Endothelial cell of umbilical vein (primary cell): ENCODE measurements around the gene TREML4. TPM values are rescaled to one million over a fixed set of nuclear protein-coding genes. Genes with fewer than 3 reads are reported as not detected.

Experiments
- BruUV-seq: library from RNA; stranded (reverse); fragments of 400-500 nt; replicated peaks from 2 replicates; lab custom pipeline; 2021; lab: Mats Ljungman, UMichigan
- CTCF ChIA-PET: fragments of 300-600, 350-600 bp; sonication (Branson Sonifier 250); formaldehyde crosslinking; loops from one replicate; lab custom pipeline; 2021; ENCODE audit warnings: antibody characterized with exemption, inconsistent platforms; lab: Charles Lee
- POLR2A ChIA-PET: fragments of 300-600, 350-600 bp; sonication (Branson Sonifier 250); formaldehyde crosslinking; loops from one replicate; lab custom pipeline; 2021; ENCODE audit warnings: antibody characterized with exemption, inconsistent platforms; lab: Charles Lee
- DNase-seq: peaks from one replicate; pipeline ENCODE4 v3.0.0-alpha.2; 2011; ENCODE audit warnings: low read depth, low spot score
- FAIRE-seq: peaks from 2 replicates; lab custom pipeline; 2011; peaks lifted over from hg19 to GRCh38; lab: Jason Lieb, UNC
- H2AFZ ChIP-seq: 2 replicates; pipeline ENCODE4 v1.6.0; 2012; ENCODE audit warnings: low read depth, low read length, control low read depth, inconsistent platforms
- H3K27ac ChIP-seq: 2 replicates; pipeline ENCODE4 v1.5.1; 2011; ENCODE audit warnings: low read depth, mild to moderate bottlenecking, control low read depth, low read length, moderate library complexity; ENCODE audit not compliant: insufficient read depth
- H3K27me3 ChIP-seq, 2 experiments: 2 replicates each; pipeline versions ENCODE4 v1.6.0 to v1.6.1; 2011; ENCODE audit warnings: low read length in 2 of 2, mixed read lengths in 1 of 2; ENCODE audit not compliant: control insufficient read depth in 2 of 2, insufficient read depth in 2 of 2
- H3K36me3 ChIP-seq, 2 experiments: 2 replicates in 1 of 2; 3 replicates in 1 of 2; pipeline ENCODE4 v1.5.1; 2011; ENCODE audit warnings: low read length in 2 of 2, mild to moderate bottlenecking in 1 of 2, moderate library complexity in 1 of 2; ENCODE audit not compliant: control insufficient read depth in 2 of 2, insufficient read depth in 2 of 2; ENCODE audit errors: extremely low read depth in 1 of 2
- H3K4me1 ChIP-seq: 3 replicates; pipeline ENCODE4 v1.5.1; 2011; ENCODE audit warnings: mild to moderate bottlenecking, low read length; ENCODE audit not compliant: control insufficient read depth, insufficient read depth; ENCODE audit errors: extremely low read depth
- H3K4me2 ChIP-seq: 2 replicates; pipeline ENCODE4 v1.6.1; 2011; ENCODE audit warnings: low read length, control low read depth, mixed read lengths; ENCODE audit not compliant: insufficient read depth
- H3K4me3 ChIP-seq, 3 experiments: fragments of 200-600 bp in 1 of 3; sonication (generic), shearing (Covaris generic) in 1 of 3; replicated peaks in 1 of 3; 2 replicates each; pipeline ENCODE4 v1.5.1; 2011 to 2016; ENCODE audit warnings: control low read depth in 3 of 3, low read length in 3 of 3, mild to moderate bottlenecking in 2 of 3, inconsistent platforms in 1 of 3, low read depth in 1 of 3, moderate library complexity in 1 of 3; ENCODE audit not compliant: insufficient read depth in 1 of 3
- H3K79me2 ChIP-seq: 2 replicates; pipeline ENCODE4 v1.6.0; 2012; ENCODE audit warnings: low read length, inconsistent platforms; ENCODE audit not compliant: control insufficient read depth, insufficient read depth
- H3K9ac ChIP-seq: replicated peaks from 2 replicates; pipeline ENCODE3; 2011; ENCODE audit warnings: low read length, control low read depth; ENCODE audit not compliant: insufficient read depth; ENCODE audit errors: extremely low read depth
- H3K9me1 ChIP-seq: replicated peaks from 3 replicates; pipeline ENCODE4 v1.6.0; 2011; ENCODE audit warnings: mild to moderate bottlenecking, low read length; ENCODE audit not compliant: control insufficient read depth, insufficient read depth; ENCODE audit errors: extremely low read depth
- H3K9me3 ChIP-seq: replicated peaks from 2 replicates; pipeline ENCODE4 v1.5.1; 2012; ENCODE audit warnings: low read length, inconsistent platforms; ENCODE audit not compliant: control insufficient read depth, insufficient read depth
- H4K20me1 ChIP-seq: replicated peaks from 2 replicates; pipeline ENCODE3; 2011; ENCODE audit warnings: mild to moderate bottlenecking, low read length; ENCODE audit not compliant: control insufficient read depth, insufficient read depth; ENCODE audit errors: extremely low read depth
- EZH2 ChIP-seq: IDR thresholded peaks from 2 replicates; pipeline ENCODE4 v1.6.1; 2012; ENCODE audit warnings: borderline replicate concordance, low read depth, mild to moderate bottlenecking, moderate library complexity, low read length, inconsistent platforms; ENCODE audit not compliant: severe bottlenecking
- FOS ChIP-seq: IDR thresholded peaks from 2 replicates; pipeline ENCODE4 v1.6.1; 2011; ENCODE audit warnings: mild to moderate bottlenecking, low read length, moderate library complexity, borderline replicate concordance; ENCODE audit not compliant: insufficient read depth
- GATA2 ChIP-seq: IDR thresholded peaks from 2 replicates; pipeline ENCODE4 v1.7.0; 2011; ENCODE audit warnings: low read depth, mild to moderate bottlenecking, moderate library complexity, mixed read lengths, low read length; ENCODE audit not compliant: insufficient read length, insufficient read depth
- JUN ChIP-seq: IDR thresholded peaks from 2 replicates; pipeline ENCODE4 v1.6.1; 2011; ENCODE audit warnings: borderline replicate concordance, low read depth; ENCODE audit not compliant: insufficient read length, insufficient read depth
- MAX ChIP-seq: IDR thresholded peaks from 2 replicates; pipeline ENCODE4 v1.6.1; 2011; ENCODE audit not compliant: insufficient read depth, insufficient read length
- MYC ChIP-seq: IDR thresholded peaks from one replicate; pipeline ENCODE4 v1.6.1; 2011; ENCODE audit warnings: mild to moderate bottlenecking, low read depth, low read length
- POLR2A ChIP-seq: IDR thresholded peaks from 2 replicates; pipeline ENCODE4 v1.6.1; 2012; ENCODE audit warnings: low read depth, mild to moderate bottlenecking, control low read depth, low read length
- POLR2AphosphoS5 ChIP-seq: IDR thresholded peaks from 2 replicates; pipeline ENCODE4 v1.6.1; 2012; ENCODE audit warnings: low read depth, mild to moderate bottlenecking, control low read depth, low read length, moderate library complexity; ENCODE audit not compliant: insufficient read depth
- dilution Hi-C: fragments of 300-500 bp; cut with MboI; formaldehyde crosslinking; loops from one replicate; pipeline ENCODE4 v1.15.0; 2019; ENCODE audit warnings: low sequenced_read_pairs; ENCODE audit not compliant: extremely low pct_ligation_motif_present
- intact Hi-C: fragments of 100-400 bp; cut with micrococcal nuclease; formaldehyde crosslinking; loops from one replicate; pipeline ENCODE4 v1.10.0; 2022
- polyA plus RNA-seq, 4 experiments: library from polyadenylated mRNA; depleted of rRNA in 3 of 4; stranded (reverse) in 3 of 4; unstranded in 1 of 4; fragments of >200 nt; gene quantifications; 2 replicates each; pipeline versions ENCODE4 v1.2.1 to v1.2.3, GENCODE V29; 2011 to 2012; ENCODE audit warnings: missing spikeins in 1 of 4
- total RNA-seq: library from RNA; stranded (reverse); gene quantifications from 2 replicates; pipeline ENCODE4 v1.2.3, GENCODE V29; 2021
- TF ChIP-seq, protein P1 (sequence below), 2 donors: IDR thresholded peaks; 1 replicate in 1 of 2; 2 replicates in 1 of 2; pipeline ENCODE4 v1.5.1; 2011; ENCODE audit warnings: low read length in 2 of 2, mild to moderate bottlenecking in 2 of 2, moderate library complexity in 2 of 2, control low read depth in 1 of 2, inconsistent platforms in 1 of 2, low read depth in 1 of 2; ENCODE audit not compliant: insufficient read depth in 1 of 2; ENCODE audit errors: extremely low read depth in 1 of 2

The TREML4 gene
- total and polyA plus RNA-seq, 2 donors (not counting 3 experiments of a cell fraction or from before 2014, with no cell fraction given): not detected

GRCh38 chr6:41222513-41222912 lies 5.6 kb upstream of the TREML4 start:
- CTCF ChIA-PET: no interaction called here
- Histone ChIP-seq H3K9me1 (no peaks in the 10 kb centered on the region), H3K36me3 (no peaks in the 10 kb centered on the region), H3K4me2 (no peak overlapping the region), H3K27me3 (no peaks in the 10 kb centered on the region), H3K9ac (no peak overlapping the region), H3K27ac (no peak overlapping the region), H3K4me1 (no peaks in the 10 kb centered on the region), H3K79me2 (no peaks in the 10 kb centered on the region), H4K20me1 (no peaks in the 10 kb centered on the region), H3K4me3 (no peak overlapping the region), H3K9me3 (no peaks in the 10 kb centered on the region), H2AFZ (no peak overlapping the region)
- no peak for DNase-seq
- no peak for FAIRE-seq
- TF ChIP-seq POLR2A: no peak
- TF ChIP-seq MAX: no peak
- TF ChIP-seq MYC: no peak
- no peak for TF ChIP-seq GATA2
- TF ChIP-seq, protein P1, sequence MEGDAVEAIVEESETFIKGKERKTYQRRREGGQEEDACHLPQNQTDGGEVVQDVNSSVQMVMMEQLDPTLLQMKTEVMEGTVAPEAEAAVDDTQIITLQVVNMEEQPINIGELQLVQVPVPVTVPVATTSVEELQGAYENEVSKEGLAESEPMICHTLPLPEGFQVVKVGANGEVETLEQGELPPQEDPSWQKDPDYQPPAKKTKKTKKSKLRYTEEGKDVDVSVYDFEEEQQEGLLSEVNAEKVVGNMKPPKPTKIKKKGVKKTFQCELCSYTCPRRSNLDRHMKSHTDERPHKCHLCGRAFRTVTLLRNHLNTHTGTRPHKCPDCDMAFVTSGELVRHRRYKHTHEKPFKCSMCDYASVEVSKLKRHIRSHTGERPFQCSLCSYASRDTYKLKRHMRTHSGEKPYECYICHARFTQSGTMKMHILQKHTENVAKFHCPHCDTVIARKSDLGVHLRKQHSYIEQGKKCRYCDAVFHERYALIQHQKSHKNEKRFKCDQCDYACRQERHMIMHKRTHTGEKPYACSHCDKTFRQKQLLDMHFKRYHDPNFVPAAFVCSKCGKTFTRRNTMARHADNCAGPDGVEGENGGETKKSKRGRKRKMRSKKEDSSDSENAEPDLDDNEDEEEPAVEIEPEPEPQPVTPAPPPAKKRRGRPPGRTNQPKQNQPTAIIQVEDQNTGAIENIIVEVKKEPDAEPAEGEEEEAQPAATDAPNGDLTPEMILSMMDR (IDR thresholded peaks at IDR 0.05; ENCODE audit: extremely low read depth in 1 of 2, insufficient read depth in 1 of 2, low read depth in 1 of 2, low read length in 2 of 2): no peak
- no peak for TF ChIP-seq POLR2AphosphoS5
- no peak for TF ChIP-seq EZH2
- no peak for TF ChIP-seq JUN
- TF ChIP-seq FOS: no peak
- no TSS peak for BruUV-seq
- dilution Hi-C loops (no loop called here), intact Hi-C loops (no loop called here)
- POLR2A ChIA-PET: no interaction called here
